Right ventricle myocardium inferior (tissue), 1 donor: ENCODE measurements around the gene GABBR2. TPM values are rescaled to one million over a fixed set of nuclear protein-coding genes. Genes with fewer than 3 reads are reported as not detected.

Source experiments
- ATAC-seq: fragments of 200-7000 bp; cut with Tn5 transposase; one replicate; pipeline ENCODE4 v1.9.1; 2020; ENCODE audit warnings: mild to moderate bottlenecking, moderate library complexity
- DNase-seq: peaks from one replicate; pipeline ENCODE4 v3.0.0; 2021; ENCODE audit errors: missing footprints
- intact Hi-C: fragments of 100-400 bp; cut with DNase I; formaldehyde crosslinking; loops from one replicate; pipeline ENCODE4 v1.11.0; 2022
- total RNA-seq: library from RNA; stranded (reverse); fragmentation: NEBNext Ultra II Directional; extraction: Animal tissue kit (Norgen Biotek cat#: 25700); gene quantifications from one replicate; pipeline ENCODE4 v1.2.1, GENCODE V29; 2021
- donor health status: DM: no; HTN: yes; CAD: no; lungs with severe emphysema.

GABBR2 gene
- total RNA-seq, 1 donor from 2014 or later: 0.38 TPM

DNA sequence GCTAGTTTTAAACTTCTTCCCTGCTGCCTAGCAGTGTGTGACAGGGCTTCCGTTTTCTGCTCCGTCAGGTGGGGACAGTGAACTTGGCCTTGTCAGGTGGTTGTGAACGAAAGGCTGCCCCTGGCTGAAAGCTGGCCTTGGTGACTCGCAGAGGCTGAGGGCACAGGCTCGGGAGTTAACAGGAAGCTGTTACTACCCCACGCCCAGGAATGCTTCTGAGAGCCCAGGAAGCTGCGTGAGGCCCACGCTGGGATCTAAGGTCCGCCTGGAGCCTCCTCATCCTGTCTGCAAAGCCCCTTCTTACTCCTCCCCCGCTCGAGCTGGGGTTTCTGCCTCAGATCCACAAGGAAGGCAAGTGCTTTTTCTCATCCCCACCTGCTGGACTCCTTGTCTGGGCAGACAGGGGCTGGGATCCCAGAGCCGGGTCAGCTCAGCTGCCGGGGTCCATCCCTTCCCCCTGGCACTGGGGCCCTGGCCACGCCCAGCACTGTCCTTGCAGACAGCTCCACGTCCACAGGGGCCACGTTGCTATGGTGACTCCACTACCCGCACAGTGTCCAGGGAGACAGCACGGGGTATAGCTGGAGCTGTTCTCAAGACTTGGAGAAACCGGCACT is 328.6 kb downstream of the GABBR2 start:
- no peak for ATAC-seq
- intact Hi-C loops: no loop called here

DNA sequence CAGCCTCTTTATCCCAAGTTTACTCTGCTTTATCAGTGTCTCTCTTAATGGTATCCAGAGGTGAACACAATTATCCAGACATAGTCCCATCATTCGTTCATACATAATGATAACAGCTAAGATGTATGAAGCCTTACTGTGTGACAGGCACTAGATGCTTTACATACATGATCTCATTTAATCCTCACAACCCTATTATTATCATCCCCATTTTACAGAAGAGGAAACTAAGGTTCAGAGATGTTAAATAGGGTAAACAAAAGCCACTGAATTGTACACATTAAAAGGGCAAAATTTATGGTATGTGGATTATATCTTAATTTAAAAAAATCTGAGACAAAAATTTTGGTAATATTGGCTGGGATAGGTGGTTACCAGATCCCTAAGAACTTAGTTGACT is 329.2 kb downstream of the GABBR2 start:
- intact Hi-C loops: no loop called here
- ATAC-seq: no peak
- DNase-seq: no peak

More for the DNA sequence above, 328.6 kb downstream of the GABBR2 start:
- no peak for DNase-seq

DNA sequence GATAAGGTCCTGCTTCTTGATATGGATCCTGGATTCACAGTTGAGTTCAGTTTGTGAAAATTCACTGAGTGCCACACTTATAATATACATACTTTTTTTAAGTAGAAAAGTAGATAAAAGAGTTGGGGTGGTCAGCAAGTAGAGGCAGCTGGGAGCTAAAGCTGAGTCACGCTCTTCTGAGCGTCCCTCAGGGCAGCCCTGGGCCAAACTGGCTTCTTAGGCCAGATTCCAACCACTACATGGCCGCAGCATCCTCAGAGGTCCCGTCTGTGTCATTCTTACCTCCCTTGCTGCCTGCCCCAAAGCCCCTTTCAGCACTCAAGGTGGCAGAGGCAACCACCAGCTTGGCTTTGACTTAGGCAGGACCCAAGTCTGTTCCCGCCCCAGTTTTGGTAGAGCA is 329.9 kb downstream of the GABBR2 start:
- ATAC-seq: no peak
- intact Hi-C loops: no loop called here
- DNase-seq: no peak

DNA sequence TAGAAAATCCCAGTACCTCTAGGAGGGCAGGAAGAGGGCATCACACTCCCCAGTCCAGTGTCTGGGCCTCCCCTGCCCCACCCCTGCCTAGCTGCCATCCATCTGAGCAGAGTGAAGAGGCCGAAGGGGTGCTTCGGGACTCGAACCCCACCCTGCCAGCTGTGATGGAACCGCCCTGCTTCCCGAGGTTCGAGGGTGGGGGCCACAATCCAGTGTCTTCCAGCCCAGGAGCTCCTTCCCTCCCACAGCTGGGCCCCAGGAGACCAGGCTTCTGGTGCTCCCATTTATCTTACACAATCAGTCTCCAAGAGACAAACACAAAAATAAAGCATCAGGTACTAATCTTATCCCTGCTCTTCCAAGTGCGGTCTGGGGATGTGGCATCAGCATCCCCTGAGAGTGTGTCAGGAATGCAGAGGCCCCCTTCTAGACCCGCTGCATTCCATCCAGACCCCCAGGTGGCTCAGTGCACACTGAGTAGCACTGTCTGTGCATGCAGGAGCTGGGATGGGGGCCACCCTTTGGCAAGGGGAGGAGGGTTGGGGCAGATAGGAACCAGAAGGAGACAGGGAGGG is 330.4 kb downstream of the GABBR2 start:
- no peak for DNase-seq
- intact Hi-C loops: no loop called here
- no peak for ATAC-seq

DNA sequence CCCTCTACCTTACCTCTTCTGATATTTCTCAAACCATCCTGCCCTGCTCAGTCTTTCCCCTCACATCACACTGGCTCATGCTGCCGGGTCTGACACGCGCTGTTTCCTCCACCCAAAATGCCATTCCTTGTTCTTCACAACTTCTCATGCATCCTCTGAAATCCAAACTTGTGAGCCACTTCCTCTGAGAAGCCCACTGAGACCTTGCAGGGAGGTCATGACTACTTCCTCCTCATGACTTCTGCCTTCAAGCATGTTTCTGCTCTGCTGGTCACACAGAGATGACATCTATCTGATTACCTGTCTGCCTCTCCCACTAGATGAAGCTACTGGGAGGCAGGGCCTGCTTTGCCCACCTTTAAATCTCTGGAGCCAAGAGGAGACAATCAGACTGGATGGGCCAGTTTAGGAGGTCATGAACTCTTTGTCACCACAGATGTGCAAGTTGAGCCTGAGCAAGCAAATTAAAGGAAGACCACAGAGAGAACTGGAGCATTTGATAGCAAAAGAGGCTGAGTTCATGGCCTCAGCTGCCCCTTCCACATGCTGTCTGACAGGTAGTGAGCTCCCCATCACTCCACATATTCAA is 333.5 kb downstream of the GABBR2 start:
- intact Hi-C loops: no loop called here
- DNase-seq (no peak), ATAC-seq (no peak)

DNA sequence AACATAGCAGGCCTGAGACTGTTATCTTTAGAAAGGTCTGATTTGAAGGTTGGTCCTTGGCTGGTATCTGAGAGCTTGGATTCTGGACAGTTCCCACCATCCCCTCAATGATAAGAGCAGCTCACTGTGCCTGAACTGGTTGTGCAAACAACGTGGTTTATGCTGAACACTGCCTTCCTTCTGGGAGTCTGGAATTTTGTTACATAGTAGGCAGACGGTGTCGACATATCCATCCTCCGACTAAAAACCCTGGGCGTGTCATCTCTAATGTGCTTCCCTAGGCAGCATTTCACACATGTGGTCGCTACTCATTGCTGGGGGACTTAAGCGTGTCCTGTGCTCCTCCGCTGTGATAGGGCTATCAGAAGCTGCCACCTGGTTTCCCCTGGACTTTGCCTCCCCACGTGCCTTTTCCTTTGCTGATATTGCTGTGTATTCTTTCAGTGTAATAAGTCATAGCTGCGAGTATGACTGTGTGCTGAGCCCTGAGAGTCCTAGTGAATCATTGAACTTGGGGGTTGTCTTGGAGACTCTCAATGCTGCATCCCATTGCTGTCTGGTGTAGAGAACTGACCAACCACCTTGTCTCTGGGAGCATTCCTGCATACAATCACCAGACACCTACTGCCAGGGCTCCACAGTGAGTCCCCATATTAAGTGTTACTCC is 334.2 kb downstream of the GABBR2 start:
- no peak for ATAC-seq
- intact Hi-C loops: no loop called here
- DNase-seq: no peak

DNA sequence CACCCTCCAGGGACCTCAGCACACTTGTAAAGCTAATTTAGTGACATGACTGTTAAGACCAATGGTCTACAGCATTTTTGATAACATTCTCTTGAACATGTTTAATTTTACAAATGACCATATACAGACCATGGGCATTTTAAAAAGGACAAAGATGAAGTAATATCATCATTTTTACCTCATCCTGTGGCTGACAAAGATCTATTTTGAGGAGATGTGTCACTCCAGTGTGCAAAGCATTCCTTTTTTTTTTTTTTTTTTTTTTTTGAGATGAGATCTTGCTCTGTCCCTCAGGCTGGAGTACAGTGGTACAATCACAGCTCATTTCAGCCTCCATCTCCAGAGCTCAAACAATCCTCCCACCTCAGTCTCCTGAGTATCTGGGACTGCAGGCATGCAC is 335.1 kb downstream of the GABBR2 start:
- no peak for ATAC-seq
- DNase-seq: no peak
- intact Hi-C loops: no loop called here

DNA sequence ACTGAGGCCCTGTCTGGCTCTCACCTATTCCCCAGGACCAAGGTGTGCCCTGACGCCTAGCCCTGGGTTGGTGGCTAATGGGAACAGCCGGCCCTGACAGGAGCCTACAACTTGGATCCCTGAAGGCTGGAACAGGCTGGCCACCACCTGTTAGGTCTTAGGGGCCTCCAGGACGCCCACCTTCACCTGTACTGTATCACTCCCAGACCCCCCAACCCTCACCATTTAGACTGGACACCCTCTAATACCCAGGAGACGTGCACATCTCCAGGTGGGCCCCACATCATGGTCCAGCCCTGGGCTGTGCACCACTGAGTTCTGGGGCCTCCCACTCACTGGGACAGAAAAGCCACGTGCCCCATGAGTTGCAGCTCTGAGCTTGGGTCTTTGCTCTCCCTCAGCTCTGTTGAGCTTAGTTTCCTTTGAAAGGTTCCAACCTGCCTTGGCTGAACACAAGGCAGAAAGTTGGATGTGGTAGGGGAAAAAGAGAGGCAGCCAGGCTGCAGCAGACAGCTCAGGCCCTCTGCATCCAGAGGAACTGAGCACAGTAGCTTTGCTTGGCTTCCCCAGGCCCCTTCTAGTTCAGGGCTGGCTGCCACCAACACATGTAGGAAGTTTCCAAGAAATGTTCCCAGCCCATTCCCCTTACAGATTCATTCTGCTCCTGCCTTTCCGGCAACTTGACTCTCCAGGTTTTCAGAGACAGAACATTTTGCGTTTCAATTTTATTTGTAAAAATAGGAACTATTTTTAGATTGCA is 336.5 kb downstream of the GABBR2 start:
- DNase-seq: no peak
- ATAC-seq: no peak
- intact Hi-C loops: no loop called here

DNA sequence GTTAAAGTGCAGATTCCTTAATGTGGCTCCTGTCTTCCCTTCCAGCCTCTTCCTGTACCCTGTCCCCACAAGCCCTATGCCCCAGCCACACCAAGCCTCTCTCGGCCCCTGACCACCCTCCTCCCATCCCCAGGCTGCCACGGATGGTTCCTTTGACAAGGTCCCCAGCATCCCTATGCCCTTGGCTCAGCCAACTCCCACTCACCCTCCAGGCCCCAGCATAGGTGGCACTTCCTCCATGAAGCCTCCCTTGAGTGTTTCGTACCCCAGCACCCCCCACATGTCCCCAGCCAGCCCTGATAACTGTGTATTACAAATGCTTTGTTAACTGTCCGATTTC is 337.8 kb downstream of the GABBR2 start:
- DNase-seq (no peak), ATAC-seq (no peak)
- intact Hi-C loops: no loop called here

DNA sequence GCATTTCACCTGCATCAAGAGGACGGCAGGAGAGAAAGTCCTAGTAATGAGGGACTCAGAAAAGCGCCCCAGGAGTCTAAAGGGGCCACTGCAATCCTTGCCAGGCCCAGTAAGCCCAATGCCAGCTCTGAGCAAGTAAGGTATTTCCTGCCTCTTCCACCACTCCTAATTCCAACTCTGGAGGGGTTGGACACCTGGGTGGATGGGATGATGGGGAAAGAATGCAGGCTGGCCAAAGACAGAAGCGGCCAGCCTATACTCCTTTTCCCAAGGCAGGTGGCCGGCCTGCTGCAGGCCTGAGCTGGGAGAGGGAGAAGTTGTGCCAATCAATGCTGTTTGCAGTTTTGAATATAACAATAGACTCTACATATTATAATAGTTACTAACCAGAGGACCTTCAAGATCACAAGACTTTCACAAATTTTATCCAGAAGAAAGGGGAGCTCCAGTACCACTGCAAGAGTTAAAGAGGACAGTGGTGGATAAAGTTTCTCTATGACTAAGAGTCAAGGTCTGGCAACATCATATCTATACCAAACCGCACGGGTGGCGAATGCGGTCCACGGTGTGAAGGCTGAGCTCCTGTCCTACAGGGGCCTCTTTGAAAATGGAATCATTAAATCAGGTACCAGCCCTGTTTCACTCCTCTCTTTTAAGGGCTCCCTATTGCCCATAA is 338.3 kb downstream of the GABBR2 start:
- no peak for DNase-seq
- intact Hi-C loops: no loop called here
- no peak for ATAC-seq

DNA sequence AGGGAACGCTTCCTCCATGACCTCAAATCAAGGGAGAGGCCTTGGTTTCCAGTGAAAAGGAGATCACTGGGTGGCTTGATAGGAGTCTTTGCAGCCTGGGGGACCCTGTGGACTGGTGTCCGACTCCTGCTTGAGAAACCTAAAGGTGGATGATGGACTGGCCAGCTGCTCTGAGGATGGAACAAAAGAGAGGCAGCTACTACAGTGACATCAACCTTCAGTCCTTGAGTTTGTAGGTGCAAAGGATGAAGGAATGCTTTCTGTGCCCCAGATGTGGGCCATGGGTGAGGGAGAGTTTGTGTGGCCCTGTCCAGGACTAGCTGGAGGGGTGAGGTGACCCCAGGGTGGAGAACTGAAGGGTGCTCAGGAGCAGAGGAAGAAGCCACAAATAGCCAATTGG is 338.8 kb downstream of the GABBR2 start:
- DNase-seq (no peak), ATAC-seq (no peak)
- intact Hi-C loops: no loop called here

DNA sequence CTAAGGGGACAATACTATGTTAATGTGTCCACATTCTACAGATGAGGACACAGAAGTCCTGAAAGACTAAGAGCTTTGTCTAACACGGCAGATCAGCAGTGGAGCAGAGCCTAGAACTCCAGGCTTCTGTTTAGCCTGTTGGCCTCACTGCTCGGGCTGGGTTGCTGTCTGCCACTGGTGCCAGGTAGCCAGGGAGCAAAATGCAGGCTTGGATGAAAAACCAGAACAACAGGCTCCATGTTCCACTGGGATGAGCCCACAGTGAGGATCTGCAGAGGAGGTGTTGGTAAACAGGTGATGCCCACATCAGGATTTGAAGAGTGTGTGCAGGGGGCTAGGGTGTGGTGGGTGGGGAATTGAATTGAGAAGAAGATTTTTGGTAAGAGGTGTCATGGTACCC is 339.3 kb downstream of the GABBR2 start:
- ATAC-seq (no peak), DNase-seq (no peak)
- intact Hi-C loops: no loop called here

DNA sequence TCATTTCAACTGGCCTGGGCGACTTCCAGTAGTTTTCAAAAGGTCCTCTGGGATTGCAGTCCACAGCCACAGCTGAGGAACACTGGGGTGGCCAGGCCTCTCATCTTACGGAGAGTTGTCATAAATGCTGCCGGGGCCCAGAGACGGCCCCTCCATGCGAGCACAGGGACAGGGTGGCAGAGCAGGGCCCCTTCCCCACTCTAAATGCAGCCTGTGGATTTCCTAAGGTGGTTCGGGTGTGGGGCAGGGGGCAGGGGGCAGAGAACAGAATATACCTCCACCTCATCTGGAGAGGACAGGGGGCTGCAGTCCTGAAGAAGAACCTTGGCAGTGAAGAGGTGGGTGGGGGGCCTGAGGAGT is 339.7 kb downstream of the GABBR2 start:
- no peak for ATAC-seq
- DNase-seq: no peak
- intact Hi-C loops: no loop called here

DNA sequence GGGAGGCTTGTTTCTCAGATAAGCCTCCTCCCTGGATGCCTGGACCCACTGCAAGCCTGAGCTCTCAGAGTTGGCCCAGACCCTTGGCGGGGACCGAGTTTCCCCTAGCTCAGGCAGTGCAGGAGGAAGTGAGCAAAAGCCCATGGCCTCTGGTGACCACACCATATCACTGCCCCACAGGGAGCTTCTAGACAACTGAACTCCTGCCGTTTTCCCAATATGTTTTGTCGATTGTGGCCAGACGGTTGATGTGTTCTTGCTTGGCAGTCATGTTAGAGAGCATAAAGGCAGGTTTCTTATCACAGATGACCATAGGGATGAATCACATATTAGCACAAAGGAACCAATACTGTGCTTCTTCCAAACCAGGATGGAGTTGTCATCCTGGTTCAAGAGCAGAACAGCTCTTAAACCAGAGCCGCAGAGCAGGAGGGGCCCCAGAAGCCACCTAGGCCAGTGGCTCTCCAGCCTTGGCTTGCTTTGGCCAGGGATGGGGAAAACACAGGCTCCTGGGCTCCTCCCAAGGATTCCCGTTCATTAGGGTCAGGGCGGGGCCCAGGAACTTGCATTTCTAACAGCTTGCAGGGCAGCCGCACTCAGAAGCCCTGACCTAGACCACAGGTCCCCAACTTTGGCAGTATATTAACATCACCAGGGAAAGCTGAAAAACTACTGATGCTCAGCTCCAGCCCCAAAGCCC is 340.2 kb downstream of the GABBR2 start:
- DNase-seq (no peak), ATAC-seq (no peak)
- intact Hi-C loops: no loop called here

DNA sequence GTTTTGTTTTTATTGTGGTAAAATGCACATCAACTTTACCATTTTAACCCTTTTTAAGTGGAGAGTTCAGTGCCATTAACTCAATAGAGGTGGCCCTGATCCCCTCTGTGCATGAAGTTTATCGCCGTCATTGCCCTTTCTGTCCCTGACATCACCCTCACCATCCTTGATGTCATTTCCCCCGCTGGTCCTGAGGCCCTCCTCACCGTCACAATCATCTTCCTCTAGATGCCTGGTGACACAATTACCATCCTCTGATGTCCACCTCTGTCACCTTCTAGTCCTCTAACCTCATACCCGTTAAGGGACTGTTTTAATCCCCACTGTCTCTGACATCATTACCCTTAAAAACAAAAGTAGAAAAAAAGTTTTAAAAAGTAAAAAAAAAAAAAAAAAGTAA is 340.8 kb downstream of the GABBR2 start:
- ATAC-seq: no peak
- no peak for DNase-seq
- intact Hi-C loops: no loop called here

DNA sequence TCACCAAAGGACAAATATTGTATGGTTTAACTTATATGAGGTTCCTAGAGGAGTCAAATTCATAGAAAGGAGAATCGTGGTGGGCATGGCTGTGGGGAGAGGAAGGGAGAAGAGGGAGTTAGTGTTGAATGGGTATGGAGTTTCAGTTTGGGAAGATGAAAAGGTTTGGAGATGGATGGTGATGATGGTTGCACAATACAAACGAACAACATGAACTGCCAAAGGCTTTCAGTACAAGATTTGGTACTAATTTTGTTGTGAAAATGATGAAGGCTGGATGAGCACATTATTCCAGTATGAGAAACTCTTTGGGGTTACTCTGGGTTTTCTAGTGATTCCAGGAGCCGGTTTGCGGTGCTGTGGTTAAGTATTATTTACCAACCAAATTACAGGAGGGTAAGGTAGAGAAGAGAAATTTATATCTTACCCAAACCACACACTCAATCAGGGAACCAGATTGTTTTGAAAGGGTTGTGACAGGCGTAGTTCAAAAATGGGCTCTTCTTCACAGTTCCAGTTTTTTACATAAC is 341.3 kb downstream of the GABBR2 start:
- intact Hi-C loops: no loop called here
- ATAC-seq (no peak), DNase-seq (no peak)

DNA sequence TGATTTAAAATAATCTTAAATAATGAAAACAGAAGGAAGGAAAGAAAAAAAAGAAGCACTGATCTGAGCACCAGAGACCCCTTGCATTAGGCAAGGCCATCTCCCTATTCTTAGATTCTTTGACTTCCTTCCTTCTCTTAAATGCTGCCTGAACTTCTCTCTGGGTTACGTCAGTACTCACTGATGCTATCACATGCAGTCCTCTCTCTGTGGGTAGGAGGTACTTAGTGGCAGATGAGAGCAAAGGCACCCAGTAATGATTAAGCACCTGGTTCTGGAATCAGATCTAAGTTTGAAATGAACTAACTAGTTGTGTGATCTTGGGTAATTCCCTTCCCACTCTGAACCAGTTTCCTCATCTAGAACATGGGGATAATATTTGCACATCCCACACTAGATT is 343.0 kb downstream of the GABBR2 start:
- intact Hi-C loops: no loop called here
- ATAC-seq: no peak
- DNase-seq: no peak

DNA sequence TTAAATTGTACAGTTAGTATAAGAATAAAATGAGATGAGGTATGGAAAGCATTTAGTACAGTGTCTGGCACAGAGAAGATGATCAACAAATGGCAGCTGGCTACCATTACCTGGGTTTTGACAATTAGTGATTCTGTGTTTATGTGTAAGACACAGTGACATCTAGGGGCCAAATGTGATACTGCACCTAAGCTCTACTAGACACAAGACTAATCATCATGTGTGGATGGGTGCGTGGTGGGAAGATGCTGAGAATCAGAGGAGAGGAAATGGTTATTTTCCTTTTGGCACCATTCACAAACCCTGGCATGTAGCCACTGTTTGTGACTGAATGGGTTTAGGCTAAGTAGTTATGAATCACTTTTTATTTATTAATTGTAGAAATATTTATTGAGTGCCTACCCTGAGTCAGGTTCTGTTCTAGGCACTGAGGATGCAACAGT is 343.5 kb downstream of the GABBR2 start:
- intact Hi-C loops: no loop called here
- ATAC-seq (no peak), DNase-seq (no peak)
